ENCODE results near the gene CNGB1.

- no peak for TF ChIP-seq EZH2phosphoT487 (IDR thresholded peaks at IDR 0.05; ENCODE audit: low read depth, severe bottlenecking, unreplicated experiment)
- no peak for TF ChIP-seq CTCF (IDR thresholded peaks at IDR 0.05; ENCODE audit: poor library complexity)
- no peak for TF ChIP-seq EZH2 (IDR thresholded peaks at IDR 0.05; ENCODE audit: borderline replicate concordance)
Measured at GRCh38 chr16:57918994-57919393, 51.9 kb downstream of the CNGB1 start.
